Activated effector memory CD4-positive, alpha-beta T cell treated with anti-CD3 and anti-CD28 coated beads, Interleukin-2, amount 50 U/mL, for 16 hours (primary cell): Measurements from ENCODE around the gene MTMR2.

ENCODE experiments used
- DNase-seq: peaks from one replicate; pipeline ENCODE4 v3.0.0-alpha.2; 2020

MTMR2 gene

DNA sequence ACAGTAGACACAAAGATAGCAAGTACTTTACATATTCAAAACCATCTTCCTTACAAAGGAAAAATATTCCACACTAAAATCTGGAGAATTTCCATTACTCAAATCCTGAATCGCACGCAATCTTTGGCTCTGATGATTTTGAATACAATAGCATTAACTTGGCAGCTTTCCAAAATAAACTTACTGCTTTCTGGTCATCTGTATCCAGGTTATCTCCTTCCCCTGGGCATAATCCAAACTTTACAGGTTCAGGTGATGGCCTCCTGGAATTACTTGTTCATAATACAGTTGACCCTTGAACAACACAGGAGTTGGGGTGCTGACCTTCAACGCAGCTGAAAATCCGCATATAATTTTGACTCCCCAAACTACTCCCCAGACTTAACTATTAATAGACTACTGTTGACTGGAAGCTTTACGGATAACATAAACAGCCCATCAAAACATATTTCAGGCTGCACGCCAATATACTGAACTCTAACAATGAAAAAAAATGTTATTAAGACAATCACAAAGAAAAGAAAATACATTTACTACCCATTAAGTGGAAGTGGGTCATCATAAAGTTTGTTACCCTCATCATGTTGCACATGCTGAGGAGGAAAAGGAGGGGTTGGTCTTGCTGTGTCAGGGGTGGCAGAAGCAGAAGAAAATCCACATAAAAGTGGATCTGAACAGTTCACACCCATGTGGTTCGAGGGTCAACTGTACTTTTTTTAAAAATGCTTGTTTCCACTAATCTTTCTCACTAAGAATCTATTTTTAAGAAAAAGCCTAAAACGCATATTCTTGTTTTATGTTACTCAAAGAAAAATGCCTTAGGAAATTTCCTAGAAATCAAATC, 6.5 kb downstream of the MTMR2 start:
- DNase-seq, result no peak

DNA sequence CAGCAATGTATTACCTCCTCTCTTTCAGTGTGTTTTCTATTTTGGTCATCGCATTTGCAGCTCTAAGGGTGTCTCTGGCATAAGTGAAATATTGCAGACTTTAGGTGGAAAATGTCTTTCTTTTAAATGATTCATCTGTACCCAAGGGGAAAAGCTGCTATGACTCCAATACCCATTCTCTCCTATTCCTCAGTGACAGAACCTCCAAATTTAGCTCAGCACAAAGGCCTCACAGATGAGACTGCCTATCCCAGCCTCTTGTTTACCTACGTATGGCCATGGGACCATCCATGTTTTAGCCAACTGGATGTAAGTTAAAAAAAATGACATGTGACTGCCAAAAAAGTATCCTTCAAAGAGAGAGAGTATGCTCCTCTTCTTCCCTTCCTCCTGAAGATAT, 7.9 kb downstream of the MTMR2 start:
- no peak for DNase-seq

DNA sequence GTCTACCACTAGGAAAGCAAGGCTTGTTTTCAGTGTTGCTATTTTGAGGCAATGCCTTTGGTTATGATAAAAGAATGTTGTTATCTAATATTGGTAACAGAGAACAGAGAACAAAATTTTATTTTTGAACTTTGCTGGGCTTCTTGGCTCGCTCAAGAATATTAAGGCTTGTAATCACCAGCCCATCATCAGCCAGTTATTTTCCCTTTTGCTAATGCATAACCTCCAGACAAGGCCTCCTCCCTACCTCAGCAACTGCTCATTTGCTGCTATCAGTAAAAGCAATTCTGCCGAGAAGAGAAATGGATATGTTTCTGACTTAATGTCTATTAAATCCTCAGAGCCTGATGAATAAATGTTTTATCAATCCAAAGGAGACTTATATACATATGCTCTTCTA, 8.9 kb downstream of the MTMR2 start:
- no peak for DNase-seq

DNA sequence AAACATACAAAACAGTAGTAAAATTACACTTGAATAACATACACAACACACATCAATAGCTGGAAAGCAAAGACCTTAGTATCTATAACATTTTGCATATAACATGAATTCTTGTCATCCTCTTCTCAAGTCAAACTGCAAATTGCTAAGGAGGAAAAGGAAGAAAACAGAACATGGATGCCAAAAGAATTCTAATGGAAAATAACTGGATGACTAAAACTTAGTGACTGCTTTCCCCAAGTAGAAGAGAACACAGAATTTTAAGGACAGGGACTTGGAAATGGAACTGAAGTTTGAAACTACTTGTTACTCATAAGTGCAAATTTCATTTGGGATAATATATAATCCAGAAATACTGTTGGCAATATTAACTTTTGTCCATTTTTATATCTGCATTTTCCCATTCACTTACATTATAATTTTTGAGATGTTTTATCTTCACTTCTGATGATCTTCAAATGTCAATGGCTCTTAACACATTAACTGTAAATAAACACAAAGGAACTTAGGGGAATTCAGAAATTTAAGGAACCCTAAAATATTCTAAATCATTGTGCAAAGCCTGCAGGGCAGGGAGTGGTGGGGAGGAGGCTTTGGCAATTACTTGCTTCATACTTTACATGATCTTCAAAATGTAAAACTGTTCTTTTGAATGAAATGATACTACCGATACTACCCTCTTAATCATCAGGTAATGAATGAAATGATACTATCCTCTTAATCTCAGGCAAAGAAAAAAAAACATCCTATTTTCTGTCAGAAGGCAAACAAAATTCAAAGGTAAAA, 9.9 kb downstream of the MTMR2 start:
- DNase-seq, result no peak

DNA sequence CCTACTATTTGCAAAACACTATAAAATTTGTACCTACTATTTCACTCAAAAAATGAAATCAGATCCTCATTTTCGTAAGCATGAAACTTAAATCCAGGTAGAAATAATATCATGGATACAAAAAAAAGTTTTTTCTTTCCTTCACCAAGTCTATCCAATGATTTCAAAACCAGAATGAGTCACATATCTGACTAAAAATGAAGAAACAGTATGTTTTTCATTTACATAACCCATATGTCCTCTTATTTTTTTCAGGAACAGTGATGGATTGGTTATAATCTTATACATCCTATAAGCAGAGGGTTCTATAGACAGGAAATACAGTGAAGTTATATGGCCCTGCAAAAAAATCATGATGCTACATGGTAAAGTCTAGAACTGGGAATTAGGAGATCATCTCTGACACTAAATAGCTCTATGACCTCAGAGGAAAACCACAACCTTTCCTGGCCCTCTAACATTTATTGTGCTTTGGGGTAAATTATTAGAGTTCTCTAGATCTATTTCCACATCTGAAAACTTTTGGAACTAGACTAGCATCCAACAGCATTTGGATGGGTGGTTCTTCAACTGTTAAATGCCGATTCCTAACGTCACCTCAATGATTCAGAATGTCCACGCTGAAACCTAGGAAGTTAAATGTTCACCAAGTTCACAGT, 10.9 kb downstream of the MTMR2 start:
- no peak for DNase-seq

DNA sequence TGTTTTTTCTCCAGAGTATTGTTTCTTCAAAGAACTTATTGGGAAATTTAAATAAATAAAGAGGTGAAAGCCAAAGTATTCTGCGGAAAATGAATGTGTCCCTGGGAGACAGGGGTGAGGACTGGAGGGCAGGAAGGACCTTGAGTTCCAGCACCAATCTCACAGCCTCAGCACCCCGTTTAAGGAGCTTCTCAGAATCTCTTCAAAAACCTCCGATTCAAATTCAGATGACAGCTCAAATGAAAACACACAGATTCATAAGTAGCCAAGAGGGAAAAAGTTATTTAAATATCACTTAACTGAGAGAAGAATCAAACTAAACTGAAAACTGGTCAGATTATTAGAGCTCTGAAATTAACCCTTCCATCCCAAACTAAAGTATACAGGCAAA, 12.5 kb downstream of the MTMR2 start:
- no peak for DNase-seq

DNA sequence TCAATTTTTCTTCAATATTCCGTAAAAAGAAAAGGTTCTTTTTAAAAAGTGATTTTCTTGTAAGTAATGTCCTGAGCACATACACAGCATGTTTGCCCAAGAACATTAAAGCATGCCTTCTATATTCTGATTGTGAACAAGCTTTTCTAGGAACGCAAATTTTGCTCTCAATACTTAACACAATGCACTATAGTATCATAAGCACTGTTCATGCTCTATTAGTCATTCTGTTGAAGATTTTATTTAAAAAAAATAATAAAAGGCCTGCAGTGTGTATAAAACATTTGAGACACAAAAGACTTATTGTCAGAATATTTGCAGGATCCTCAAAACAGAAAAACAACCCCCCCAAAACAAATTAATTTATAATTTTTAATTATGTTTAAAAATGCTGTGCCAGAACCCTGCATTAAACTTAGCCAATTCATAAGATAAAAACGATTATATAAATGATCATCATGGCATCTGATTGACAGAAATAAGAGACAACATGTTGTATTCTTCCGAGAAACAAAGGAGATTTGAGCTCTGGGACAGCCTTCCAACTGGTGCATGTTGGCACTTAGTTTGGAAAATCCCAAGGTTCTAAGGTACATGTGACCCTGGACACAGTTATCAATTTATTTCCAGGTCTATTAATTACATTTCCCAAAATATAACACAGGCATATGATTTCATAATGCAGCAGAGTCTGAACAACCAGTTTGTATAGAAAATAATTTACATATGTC, 13.1 kb downstream of the MTMR2 start:
- no peak for DNase-seq

DNA sequence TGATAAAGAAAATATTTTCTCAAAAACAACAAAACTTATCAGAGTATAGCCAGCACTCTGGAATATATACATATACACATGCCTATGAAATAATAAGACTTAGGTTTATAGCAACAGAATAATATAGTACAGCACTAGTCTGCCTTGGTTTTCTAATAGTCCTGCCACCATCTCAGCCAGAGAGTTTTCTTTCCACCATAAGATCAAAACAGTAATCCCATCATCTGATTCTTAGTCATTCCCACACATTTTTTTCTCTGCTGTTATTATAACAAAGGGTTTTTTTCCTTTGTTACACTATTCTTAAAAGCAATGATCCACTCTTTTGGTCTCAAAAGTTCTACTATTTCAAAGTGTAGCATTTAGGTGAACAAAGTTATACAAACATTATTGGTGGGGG, 15.1 kb downstream of the MTMR2 start:
- no peak for DNase-seq

DNA sequence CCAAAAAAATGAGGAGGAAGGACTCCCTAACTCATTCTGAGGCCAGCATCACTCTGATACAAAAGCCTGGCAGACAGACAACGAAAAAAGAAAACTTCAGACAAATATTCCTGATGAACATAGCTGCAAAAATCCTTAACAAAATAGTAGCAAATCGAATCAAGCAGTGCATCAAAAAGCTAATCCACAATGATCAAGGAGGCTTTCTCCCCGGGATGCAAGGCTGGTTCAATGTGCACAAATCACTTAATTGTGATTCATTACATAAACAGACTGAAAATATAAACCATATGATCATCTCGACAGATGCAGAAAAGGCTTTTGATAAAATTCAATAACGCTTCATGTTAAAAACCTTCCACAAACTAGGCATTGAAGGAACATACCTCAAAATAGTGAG, 16.4 kb downstream of the MTMR2 start:
- no peak for DNase-seq

DNA sequence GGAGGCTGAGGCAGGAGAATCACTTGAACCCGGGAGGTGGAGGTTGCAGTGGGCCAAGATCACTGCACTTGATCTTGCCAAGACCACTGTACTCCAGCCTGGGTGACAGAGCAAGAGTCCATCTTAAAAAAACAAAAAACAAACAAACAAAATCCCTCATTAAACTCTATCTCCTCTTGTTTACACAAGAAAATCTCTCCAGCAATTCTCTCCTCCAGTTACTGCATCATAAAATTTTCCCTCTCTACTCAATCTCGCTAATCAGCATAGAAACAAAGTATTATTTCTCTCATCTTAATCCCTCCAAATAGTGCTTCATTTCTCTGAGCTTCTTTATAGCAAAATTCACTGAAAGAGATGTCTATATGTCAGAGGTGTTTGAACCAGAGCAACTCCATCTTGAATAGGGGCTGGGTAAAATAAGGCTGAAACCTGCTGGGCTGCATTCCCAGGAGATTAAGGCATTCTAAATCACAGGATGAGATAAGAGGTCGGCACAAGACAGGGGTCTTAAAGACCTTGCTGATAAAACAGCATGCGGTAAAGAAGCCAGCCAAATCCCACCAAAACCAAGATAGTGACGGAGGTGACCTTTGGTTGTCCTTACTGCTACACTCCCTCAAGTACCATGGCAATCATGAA, 19.8 kb downstream of the MTMR2 start:
- no peak for DNase-seq

DNA sequence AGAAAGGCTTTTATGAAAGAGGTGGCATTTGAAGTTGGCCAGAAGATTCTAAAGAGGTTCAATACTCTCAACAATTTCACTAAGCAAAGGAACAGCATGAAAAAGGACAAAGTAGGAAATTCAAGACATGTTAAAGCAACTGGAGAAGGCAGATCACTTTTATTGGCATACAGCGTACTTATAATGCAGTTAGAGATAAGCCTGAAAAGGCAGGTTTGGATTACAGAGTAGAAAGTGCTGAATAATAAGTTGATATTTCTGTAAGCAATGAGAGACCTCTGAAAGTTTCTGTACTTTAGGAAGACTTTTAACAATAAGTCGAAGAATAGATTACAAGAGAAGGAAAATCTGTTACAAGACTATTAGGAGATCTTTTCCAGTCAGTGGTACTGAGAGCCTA, 25.1 kb downstream of the MTMR2 start:
- DNase-seq, result no peak

DNA sequence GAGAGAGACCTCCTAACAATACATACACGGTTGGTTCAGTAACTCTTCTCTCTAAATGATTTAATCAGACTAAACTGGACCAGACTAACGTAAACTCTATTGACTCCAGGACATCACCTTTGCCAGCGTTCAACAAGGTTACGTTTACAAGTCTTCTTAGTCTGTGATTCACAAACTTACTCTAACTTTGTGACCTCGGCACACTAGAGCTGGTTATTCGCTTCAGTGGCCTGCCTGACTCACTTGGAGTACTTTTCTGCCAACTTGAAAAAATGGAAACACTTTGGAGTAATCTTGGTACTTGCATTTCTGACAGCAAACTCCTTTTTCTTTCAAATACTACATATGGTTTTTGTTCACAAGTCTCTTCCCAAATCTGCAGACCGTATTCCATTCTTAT, 26.2 kb downstream of the MTMR2 start:
- DNase-seq, result no peak

DNA sequence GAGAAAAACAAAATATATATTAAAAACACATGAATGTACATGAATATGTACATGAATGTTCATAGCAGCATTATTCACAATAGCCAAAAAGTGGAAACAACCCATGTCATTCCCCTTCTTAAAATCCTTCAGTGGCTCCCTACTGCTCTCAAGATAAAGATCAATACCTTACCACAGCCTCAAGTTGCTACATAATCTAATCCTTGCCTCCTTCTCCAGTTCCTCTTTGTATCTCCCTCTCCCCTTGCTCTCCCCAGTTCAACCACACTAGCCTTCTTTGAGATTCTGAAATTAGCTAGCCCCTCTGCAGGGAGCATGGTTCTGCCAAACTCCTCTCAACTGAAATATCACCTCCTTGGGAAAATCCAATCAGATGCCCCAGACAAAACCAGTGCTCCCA, 28.1 kb downstream of the MTMR2 start:
- DNase-seq, result no peak

DNA sequence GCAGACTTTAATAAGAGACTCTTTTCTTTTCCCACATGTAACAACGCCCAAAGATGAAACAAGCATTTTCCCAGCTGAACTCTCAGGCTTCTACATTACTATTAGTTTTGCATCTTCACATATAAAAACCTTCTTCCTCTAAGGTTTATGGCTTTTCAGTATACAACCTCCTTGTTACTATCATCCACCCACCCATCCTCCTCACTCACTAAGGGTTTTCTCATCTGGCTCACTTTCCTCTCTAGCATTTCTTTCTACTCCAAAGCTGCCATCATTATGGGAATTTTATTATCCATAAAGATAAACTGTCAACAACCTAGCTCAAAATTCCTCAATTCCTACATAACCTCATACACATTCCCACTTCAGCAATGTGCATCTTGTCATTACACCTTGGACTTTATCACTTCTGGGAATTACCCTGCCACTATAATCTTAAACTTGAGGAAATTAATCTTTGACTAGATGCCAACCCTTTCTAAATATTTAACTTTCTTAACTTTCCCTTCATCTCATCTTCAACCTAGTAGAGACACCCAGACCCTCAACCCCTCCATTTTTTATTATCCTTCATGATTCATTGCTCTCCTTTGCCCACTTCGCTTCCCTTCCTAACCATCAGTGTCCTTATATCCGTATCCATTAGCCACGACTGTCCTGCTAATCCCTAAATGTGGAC, 30.9 kb downstream of the MTMR2 start:
- DNase-seq, result no peak

DNA sequence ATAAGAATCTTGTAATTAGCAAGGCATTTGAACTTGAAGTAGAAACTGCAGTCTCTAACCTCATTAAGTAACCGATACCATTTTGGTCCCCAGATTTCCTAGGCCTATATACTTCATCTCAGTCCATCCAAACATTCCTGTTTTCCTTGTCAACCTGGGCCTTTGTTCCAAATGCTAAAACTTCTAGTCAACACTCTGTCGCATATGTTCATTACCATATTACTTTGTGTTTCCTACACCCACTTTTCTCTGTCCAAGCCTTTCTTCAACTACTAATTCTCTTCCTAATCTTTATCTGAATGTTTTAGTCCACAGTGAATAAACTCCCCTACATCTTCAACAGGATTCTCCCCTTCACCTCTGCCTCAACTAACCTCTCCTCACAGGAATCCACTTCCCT, 31.4 kb downstream of the MTMR2 start:
- no peak for DNase-seq

DNA sequence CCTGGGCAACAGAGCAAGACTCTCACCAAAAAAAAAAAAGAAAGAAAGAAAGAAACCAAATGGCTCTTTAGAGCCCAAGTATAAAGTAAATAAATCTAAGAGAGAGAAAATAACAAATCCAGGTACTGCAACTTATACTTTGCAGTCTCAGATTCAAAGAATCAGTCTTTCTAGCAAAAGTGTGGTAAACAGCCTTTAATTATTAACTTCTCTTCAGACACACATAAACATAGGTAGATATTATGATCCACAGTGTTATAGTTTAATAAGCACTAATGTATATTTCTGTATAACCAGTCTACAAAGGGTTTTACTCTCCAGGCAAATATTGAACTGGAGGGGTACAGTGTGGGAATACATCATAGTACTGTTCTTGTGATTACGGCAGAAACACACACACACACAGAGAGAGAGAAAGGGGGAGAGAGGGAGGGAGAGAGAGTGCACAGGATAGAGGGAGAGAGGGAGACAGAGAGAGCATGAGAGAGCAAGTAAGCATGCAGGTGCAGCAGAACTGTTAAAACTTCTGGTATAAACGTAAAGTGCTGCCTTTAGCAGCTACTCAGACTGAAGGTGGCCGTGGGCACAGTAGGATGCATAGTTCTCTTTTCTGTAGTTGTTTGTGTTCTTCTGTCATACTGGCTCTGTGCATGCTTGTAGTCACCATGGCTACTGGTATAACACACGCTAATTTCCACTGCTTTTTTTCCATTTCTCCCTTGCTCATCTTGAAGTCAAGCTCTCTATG, 32.3 kb downstream of the MTMR2 start:
- no peak for DNase-seq

DNA sequence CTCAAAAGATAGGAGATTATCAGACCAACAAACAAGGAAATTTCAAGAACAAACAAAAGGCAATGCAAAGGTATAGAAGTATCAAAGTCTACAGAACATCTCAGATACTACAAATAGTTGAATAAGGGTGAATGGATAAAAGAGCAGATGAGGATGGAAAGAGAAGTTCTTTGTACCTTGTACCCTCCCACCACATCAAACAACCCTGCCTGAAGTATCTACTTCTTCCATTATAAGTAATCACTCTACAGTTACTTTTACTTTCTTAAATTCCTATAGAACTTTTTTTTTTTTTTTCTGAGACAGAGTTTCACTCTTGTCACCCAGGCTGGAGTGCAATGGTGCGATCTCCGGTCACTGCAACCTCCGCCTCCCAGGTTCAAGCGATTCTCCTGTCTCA, 35.1 kb downstream of the MTMR2 start:
- DNase-seq, result no peak

DNA sequence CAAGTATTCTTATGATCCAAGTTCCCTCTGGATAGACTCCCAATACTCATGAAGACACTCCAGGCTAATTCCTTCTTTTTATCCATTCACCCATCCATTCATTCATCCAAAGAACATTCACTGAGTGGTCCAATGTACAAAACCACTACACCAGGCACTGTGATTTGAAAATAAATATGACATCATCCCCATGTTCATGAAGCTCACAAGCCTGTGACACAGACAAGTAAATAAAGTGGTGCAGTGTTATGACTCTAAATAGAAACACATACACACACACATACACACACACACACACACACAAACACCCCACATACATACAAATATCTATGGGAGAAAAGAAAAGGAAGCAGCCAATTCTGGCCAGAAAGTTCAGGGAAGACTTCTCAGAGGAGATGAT, 35.5 kb downstream of the MTMR2 start:
- no peak for DNase-seq

DNA sequence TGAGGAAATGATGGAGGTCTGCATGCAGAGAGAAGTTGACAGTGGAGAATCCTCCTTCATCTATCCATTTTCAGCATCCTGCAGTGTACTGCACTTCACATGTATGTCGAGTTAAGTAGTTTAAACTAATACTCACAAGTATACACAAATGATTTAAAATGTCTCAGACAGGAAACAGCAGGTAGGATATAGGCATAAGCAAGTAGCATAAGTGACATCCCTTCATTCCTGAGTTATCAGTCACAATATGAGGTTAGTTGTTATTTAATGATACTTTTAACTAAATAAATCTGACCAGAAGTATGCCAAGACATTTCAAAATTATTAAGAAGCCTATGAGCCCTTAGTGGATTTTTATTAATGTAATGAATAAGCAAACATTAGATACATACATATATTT, 37.4 kb downstream of the MTMR2 start:
- DNase-seq, result no peak

DNA sequence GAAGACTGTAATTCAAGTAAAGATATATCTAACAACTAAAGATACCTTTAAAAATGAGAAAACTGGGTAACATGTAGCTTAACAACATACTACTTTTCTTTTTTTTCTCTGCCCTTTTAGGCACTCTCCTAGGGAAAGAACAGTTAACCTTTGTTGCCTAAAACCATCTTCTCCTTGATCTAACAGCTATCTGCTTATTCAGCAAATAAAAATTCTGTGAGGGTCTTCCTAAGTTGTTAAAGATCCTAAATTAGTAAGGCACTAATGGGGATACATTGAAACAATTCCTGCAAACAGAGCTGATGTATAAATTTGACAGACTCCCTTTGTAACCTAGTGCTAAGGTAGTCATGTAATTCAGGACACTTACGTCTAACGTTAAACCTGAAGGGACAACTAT, 39.1 kb downstream of the MTMR2 start:
- DNase-seq, result no peak

DNA sequence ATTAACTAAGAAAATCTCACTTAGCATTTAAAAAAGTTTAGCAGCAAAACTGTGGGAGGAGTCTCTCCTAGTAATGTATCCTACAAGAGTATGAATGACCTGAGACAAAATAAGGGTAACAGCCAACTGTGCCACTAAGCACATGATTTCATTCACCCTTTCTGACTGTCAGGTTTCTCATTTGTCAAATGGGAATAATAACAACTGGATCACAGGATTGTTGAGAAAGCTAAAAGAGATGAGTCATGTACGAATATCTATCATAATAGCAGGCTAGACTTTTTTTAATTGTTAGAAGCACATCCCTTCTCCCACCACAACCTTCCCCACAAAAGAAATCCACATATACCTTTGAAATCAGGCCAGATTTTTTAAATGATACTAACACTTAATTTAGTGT, 39.5 kb downstream of the MTMR2 start:
- no peak for DNase-seq
